Left hindlimb (tissue), 1 donor: ENCODE measurements around the gene ELF5.

Source experiments
- DNase-seq: peaks from one replicate; pipeline ENCODE4 v3.0.0-alpha.2; 2018

The ELF5 gene

GRCh38 chr11:34490304-34490703 lies 23.3 kb downstream of the ELF5 start:
- no peak for DNase-seq

- no peak for DNase-seq
Measured at GRCh38 chr11:34488855-34489557, 24.6 kb downstream of the ELF5 start.

GRCh38 chr11:34487430-34487829 lies 26.2 kb downstream of the ELF5 start:
- no peak for DNase-seq

- no peak for DNase-seq
Measured at GRCh38 chr11:34483106-34483874, 30.3 kb downstream of the ELF5 start.

- no peak for DNase-seq
Measured at GRCh38 chr11:34481307-34481706, 32.3 kb downstream of the ELF5 start.

- no peak for DNase-seq
Measured at GRCh38 chr11:34480314-34480713, 33.3 kb downstream of the ELF5 start.

- no peak for DNase-seq
Measured at GRCh38 chr11:34478845-34479663, 34.5 kb downstream of the ELF5 start.

GRCh38 chr11:34476849-34477248 lies 36.7 kb downstream of the ELF5 start:
- DNase-seq: no peak

- DNase-seq: no peak
Measured at GRCh38 chr11:34475656-34476055, 37.9 kb downstream of the ELF5 start.

- no peak for DNase-seq
Measured at GRCh38 chr11:34473603-34474169, 39.9 kb downstream of the ELF5 start.

- DNase-seq: no peak
Measured at GRCh38 chr11:34468209-34468841, 45.3 kb downstream of the ELF5 start.

GRCh38 chr11:34466802-34467488 lies 46.6 kb downstream of the ELF5 start:
- no peak for DNase-seq

GRCh38 chr11:34464591-34465051 lies 49.0 kb downstream of the ELF5 start:
- DNase-seq: no peak

GRCh38 chr11:34461215-34461614 lies 52.4 kb downstream of the ELF5 start:
- no peak for DNase-seq

GRCh38 chr11:34460278-34460677 lies 53.3 kb downstream of the ELF5 start:
- no peak for DNase-seq

GRCh38 chr11:34459507-34460162 lies 54.0 kb downstream of the ELF5 start:
- no peak for DNase-seq

- no peak for DNase-seq
Measured at GRCh38 chr11:34458525-34458924, 55.1 kb downstream of the ELF5 start.

- no peak for DNase-seq
Measured at GRCh38 chr11:34457607-34458006, 56.0 kb downstream of the ELF5 start.

GRCh38 chr11:34454308-34455032 lies 59.1 kb downstream of the ELF5 start:
- DNase-seq: no peak

- no peak for DNase-seq
Measured at GRCh38 chr11:34451053-34451452, 62.5 kb downstream of the ELF5 start.

- no peak for DNase-seq
Measured at GRCh38 chr11:34449013-34449412, 64.6 kb downstream of the ELF5 start.
